Naive B cell (primary cell): ENCODE measurements around the gene IL2RG. TPM values are rescaled to one million over a fixed set of nuclear protein-coding genes. Genes with fewer than 3 reads are reported as not detected.

Experiments used
- ATAC-seq, 2 donors: fragments of 150-1000 bp; cut with Tn5 transposase; 2 replicates each; pipeline ENCODE4 v1.10.0; 2021; ENCODE audit warnings: low read depth in 2 of 2, mild to moderate bottlenecking in 2 of 2, moderate library complexity in 2 of 2
- DNase-seq: peaks from one replicate; pipeline ENCODE4 v3.0.0; 2022
- H3K27ac Mint-ChIP-seq, 6 donors: one replicate each; pipeline ENCODE4 v1.8.0; 2020 to 2022; ENCODE audit warnings: mild to moderate bottlenecking in 6 of 6, mixed read lengths in 6 of 6, moderate library complexity in 5 of 6, inconsistent platforms in 2 of 6
- H3K27me3 Mint-ChIP-seq, 3 donors: one replicate each; pipeline ENCODE4 v1.8.0; 2021 to 2022; ENCODE audit warnings: mixed read lengths in 3 of 3, mild to moderate bottlenecking in 1 of 3
- H3K36me3 Mint-ChIP-seq, 2 donors: one replicate each; pipeline ENCODE4 v1.8.0; 2020 to 2022; ENCODE audit warnings: mixed read lengths in 2 of 2, inconsistent platforms in 1 of 2, mild to moderate bottlenecking in 1 of 2
- H3K4me1 Mint-ChIP-seq, 3 donors: one replicate each; pipeline ENCODE4 v1.8.0; 2020 to 2022; ENCODE audit warnings: mixed read lengths in 3 of 3, inconsistent platforms in 1 of 3, mild to moderate bottlenecking in 1 of 3, moderate library complexity in 1 of 3
- H3K4me3 Mint-ChIP-seq, 8 donors: one replicate each; pipeline ENCODE4 v1.8.0; 2020 to 2022; ENCODE audit warnings: mild to moderate bottlenecking in 8 of 8, mixed read lengths in 8 of 8, moderate library complexity in 8 of 8, inconsistent platforms in 2 of 8
- H3K9me3 Mint-ChIP-seq, 7 donors: one replicate each; pipeline ENCODE4 v1.8.0; 2020 to 2022; ENCODE audit warnings: mixed read lengths in 7 of 7, mild to moderate bottlenecking in 5 of 7, inconsistent platforms in 2 of 7, moderate library complexity in 1 of 7
- polyA plus RNA-seq, 6 donors: library from polyadenylated mRNA; unstranded; fragments of 300-500 nt; fragmentation: Illumina TruSeq; gene quantifications; one replicate each; pipeline ENCODE4 v1.2.3, GENCODE V29; 2021; ENCODE audit warnings: low read depth in 6 of 6

IL2RG gene
- 1,000 to 10,000 TPM in 1 of 6 donors, 100 to 1,000 TPM in 5; 789 to 1,133 (median 826) TPM for polyA plus RNA-seq

DNA sequence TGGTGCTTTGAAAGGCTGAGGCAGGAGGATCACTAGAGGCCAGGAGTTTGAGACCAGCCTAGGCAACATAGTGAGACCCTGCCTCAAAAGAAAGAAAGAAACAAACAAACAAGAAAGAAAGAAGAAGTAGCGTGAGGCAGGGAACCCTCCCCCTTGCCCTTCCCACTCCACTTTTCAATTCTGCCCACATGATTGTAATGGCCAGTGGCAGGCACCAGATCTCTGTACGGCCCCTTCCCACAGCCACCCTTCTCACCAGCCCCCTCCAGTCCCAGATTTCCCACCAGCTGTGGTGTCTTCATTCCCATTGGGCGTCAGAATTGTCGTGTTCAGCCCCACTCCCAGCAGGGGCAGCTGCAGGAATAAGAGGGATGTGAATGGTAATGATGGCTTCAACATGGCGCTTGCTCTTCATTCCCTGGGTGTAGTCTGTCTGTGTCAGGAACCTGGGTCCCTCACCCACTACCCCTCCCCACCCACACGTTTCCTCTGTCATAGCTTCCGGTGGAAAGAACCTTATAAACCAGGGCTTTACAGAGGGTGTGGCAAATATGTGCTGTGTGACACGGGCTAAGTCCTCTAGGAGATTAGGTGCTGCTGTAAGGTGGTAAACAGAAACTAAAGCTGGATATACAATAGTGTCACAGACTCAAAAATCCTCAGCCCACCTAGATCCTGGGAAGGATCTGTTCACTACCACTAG lies at the start of gene IL2RG:
TSS of gene IL2RG (minus strand) at position 437 of the 703 bp plus-strand sequence. CDS start at position 399, 38 bp downstream.
- Mint-ChIP-seq H3K27me3 (peaks cover 0 to 8% (median 0%) of the 10 kb centered on the region in 3 donors), H3K36me3 (peaks cover 7 to 14% of the 10 kb centered on the region in 2 donors), H3K9me3 (peaks cover 0 to 4% (median 0%) of the 10 kb centered on the region in 7 donors), H3K27ac (peak within 1 kb of the TSS; percentile 98 to 100 (median 100)), H3K4me3 (peak within 1 kb of the TSS; percentile 80 to 98 (median 96)), H3K4me1 (peaks cover 45 to 60% (median 59%) of the 10 kb centered on the region in 3 donors)
- ATAC-seq, result peak; percentile 91 to 94
- DNase-seq, result peak; percentile 84

GRCh38 chrX:71160475-71160874 lies 49.1 kb upstream of the IL2RG start:
- no peaks in the 10 kb centered on the region for H3K27me3 Mint-ChIP-seq
- H3K36me3 Mint-ChIP-seq, result no peaks in the 10 kb centered on the region
- H3K4me1 Mint-ChIP-seq, result peaks cover 9 to 27% (median 13%) of the 10 kb centered on the region in 3 donors
- no peak for ATAC-seq
- no peak for DNase-seq
- H3K27ac Mint-ChIP-seq, result no peak overlapping the region
- H3K4me3 Mint-ChIP-seq, result no peak overlapping the region
- no peaks in the 10 kb centered on the region for H3K9me3 Mint-ChIP-seq

- H3K27me3 Mint-ChIP-seq, result no peaks in the 10 kb centered on the region
- no peaks in the 10 kb centered on the region for H3K9me3 Mint-ChIP-seq
- no peak for ATAC-seq
- H3K36me3 Mint-ChIP-seq, result no peaks in the 10 kb centered on the region
- H3K4me3 Mint-ChIP-seq, result no peak overlapping the region
- DNase-seq, result no peak
- H3K27ac Mint-ChIP-seq, result peak overlapping the region in 1 of 6 donors; percentile 69
- peaks cover 13 to 31% (median 13%) of the 10 kb centered on the region in 3 donors for H3K4me1 Mint-ChIP-seq
These were observed 48.0 kb upstream of the IL2RG start for GRCh38 chrX:71159335-71159734.

DNA sequence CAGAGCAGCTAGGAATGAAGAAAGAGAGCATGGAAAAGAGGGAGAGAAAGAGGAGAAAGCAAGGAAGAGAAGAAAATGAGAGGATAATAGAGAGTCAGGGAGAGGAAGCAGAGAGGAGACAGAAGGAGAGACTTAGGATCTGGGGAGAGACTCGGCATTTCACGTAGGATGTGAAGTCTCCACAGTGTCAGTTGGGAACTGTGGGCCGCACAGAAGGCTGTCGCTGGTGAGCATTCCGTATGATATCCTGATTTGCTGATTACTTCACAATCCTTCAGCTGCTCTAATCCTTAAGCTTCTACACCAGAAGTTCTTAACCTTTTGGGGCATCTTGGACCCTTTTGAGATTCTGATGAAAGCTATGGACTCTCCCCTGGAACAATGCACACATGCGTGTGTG lies 47.2 kb upstream of the IL2RG start:
- Mint-ChIP-seq H3K4me1 (peaks cover 13 to 31% (median 14%) of the 10 kb centered on the region in 3 donors), H3K9me3 (no peaks in the 10 kb centered on the region), H3K4me3 (no peak overlapping the region), H3K27ac (peak overlapping the region in 1 of 6 donors; percentile 23), H3K36me3 (no peaks in the 10 kb centered on the region), H3K27me3 (no peaks in the 10 kb centered on the region)
- ATAC-seq (no peak), DNase-seq (no peak)

GRCh38 chrX:71154641-71155040 lies 43.3 kb upstream of the IL2RG start:
- Mint-ChIP-seq H3K27me3 (no peaks in the 10 kb centered on the region), H3K4me3 (no peak overlapping the region), H3K9me3 (peaks cover 0 to 2% (median 0%) of the 10 kb centered on the region in 7 donors), H3K4me1 (peaks cover 11 to 33% (median 19%) of the 10 kb centered on the region in 3 donors), H3K36me3 (no peaks in the 10 kb centered on the region), H3K27ac (peak overlapping the region in 2 of 6 donors; percentile 86 to 97)
- DNase-seq (no peak), ATAC-seq (no peak)

- no peak for ATAC-seq
- Mint-ChIP-seq H3K27me3 (no peaks in the 10 kb centered on the region), H3K4me1 (peaks cover 10 to 33% (median 19%) of the 10 kb centered on the region in 3 donors), H3K9me3 (peaks cover 0 to 2% (median 0%) of the 10 kb centered on the region in 7 donors), H3K27ac (peak overlapping the region in 1 of 6 donors; percentile 86), H3K4me3 (peak overlapping the region in 1 of 8 donors; percentile 33), H3K36me3 (no peaks in the 10 kb centered on the region)
- no peak for DNase-seq
These were observed 42.8 kb upstream of the IL2RG start for GRCh38 chrX:71154196-71154595.

- Mint-ChIP-seq H3K27ac (no peak overlapping the region), H3K4me3 (no peak overlapping the region), H3K36me3 (no peaks in the 10 kb centered on the region), H3K9me3 (peaks cover 0 to 2% (median 0%) of the 10 kb centered on the region in 7 donors), H3K4me1 (peaks cover 8 to 26% (median 21%) of the 10 kb centered on the region in 3 donors), H3K27me3 (no peaks in the 10 kb centered on the region)
- ATAC-seq (no peak), DNase-seq (no peak)
These were observed 40.0 kb upstream of the IL2RG start for GRCh38 chrX:71151366-71151765.

GRCh38 chrX:71148278-71148663 lies 36.9 kb upstream of the IL2RG start:
- peak overlapping the region in 1 of 8 donors; percentile 31 for H3K4me3 Mint-ChIP-seq
- H3K9me3 Mint-ChIP-seq, result peaks cover 0 to 2% (median 0%) of the 10 kb centered on the region in 7 donors
- peak overlapping the region in 1 of 6 donors; percentile 83 for H3K27ac Mint-ChIP-seq
- ATAC-seq (no peak), DNase-seq (no peak)
- H3K4me1 Mint-ChIP-seq, result peaks cover 16 to 21% (median 19%) of the 10 kb centered on the region in 3 donors
- H3K27me3 Mint-ChIP-seq, result no peaks in the 10 kb centered on the region
- no peaks in the 10 kb centered on the region for H3K36me3 Mint-ChIP-seq

- H3K4me3 Mint-ChIP-seq, result peak overlapping the region in 2 of 8 donors; percentile 31 to 49
- H3K9me3 Mint-ChIP-seq, result peaks cover 0 to 2% (median 0%) of the 10 kb centered on the region in 7 donors
- DNase-seq, result no peak
- H3K27ac Mint-ChIP-seq, result peak overlapping the region in 2 of 6 donors; percentile 83 to 84
- H3K27me3 Mint-ChIP-seq, result no peaks in the 10 kb centered on the region
- peaks cover 13 to 19% (median 16%) of the 10 kb centered on the region in 3 donors for H3K4me1 Mint-ChIP-seq
- ATAC-seq, result no peak
- no peaks in the 10 kb centered on the region for H3K36me3 Mint-ChIP-seq
These were observed 36.3 kb upstream of the IL2RG start for GRCh38 chrX:71147496-71148277.

DNA sequence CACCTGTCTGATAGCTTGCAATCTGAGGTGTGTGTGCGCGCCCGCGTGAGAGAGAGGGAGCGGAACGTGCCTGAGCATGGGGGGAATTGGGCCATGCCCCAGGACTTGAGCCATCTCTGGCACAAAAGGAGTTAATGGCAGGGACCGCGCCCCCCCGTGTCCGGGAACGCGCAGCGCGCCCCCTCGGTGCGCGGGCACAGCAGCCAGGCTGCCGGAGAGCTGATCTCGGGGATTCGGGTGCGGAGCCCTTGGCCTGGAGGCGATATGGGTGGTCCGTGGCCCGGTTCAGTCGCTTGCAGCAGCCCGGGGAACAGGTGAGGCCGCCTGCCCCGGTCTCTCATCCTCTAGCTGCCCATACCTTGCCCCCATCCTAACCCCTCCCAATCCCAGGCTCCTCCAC lies 33.3 kb upstream of the IL2RG start, which contains the start of gene NLGN3:
TSS of gene NLGN3 (plus strand) at position 191 of the 400 bp plus-strand sequence. CDS start 2,909 bp downstream, outside the sequence.
- Mint-ChIP-seq H3K9me3 (no peaks in the 10 kb centered on the region), H3K27ac (peak within 1 kb of the TSS in 5 of 6 donors; percentile 73 to 94 (median 81)), H3K27me3 (no peaks in the 10 kb centered on the region), H3K36me3 (no peaks in the 10 kb centered on the region), H3K4me3 (peak within 1 kb of the TSS in 7 of 8 donors; percentile 5 to 86 (median 62)), H3K4me1 (peaks cover 12 to 19% (median 16%) of the 10 kb centered on the region in 3 donors)
- ATAC-seq (no peak), DNase-seq (no peak)

GRCh38 chrX:71143508-71143907 lies 32.1 kb upstream of the IL2RG start:
- H3K36me3 Mint-ChIP-seq, result peaks cover 0 to 7% of the 10 kb centered on the region in 2 donors
- no peak overlapping the region for H3K27ac Mint-ChIP-seq
- DNase-seq (no peak), ATAC-seq (no peak)
- no peaks in the 10 kb centered on the region for H3K27me3 Mint-ChIP-seq
- H3K4me1 Mint-ChIP-seq, result peaks cover 12 to 19% (median 16%) of the 10 kb centered on the region in 3 donors
- H3K9me3 Mint-ChIP-seq, result peaks cover 0 to 1% (median 0%) of the 10 kb centered on the region in 7 donors
- peak overlapping the region in 1 of 8 donors; percentile 49 for H3K4me3 Mint-ChIP-seq

DNA sequence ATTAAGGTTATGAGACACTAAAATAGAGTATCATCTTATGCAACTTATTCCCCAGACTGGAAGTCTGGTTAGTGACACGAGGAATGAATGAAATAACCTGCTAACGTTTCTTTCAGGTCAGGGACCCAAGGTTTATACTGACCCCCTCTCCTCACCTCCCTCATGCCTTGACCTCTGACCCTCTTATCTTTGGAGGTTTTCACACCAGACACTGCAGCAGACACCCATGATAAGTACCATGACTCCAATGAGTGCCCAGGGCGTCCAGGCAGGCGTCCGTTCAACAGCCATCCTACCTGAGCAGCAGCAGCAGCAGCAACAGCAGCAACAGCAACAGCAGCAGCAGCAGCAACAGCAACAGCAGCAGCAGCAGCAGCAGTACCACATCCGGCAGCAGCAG lies 29.1 kb upstream of the IL2RG start:
- peaks cover 0 to 15% of the 10 kb centered on the region in 2 donors for H3K36me3 Mint-ChIP-seq
- ATAC-seq, result no peak
- H3K27ac Mint-ChIP-seq, result no peak overlapping the region
- H3K9me3 Mint-ChIP-seq, result peaks cover 0 to 1% (median 0%) of the 10 kb centered on the region in 7 donors
- H3K27me3 Mint-ChIP-seq, result no peaks in the 10 kb centered on the region
- no peak for DNase-seq
- peaks cover 5 to 8% (median 6%) of the 10 kb centered on the region in 3 donors for H3K4me1 Mint-ChIP-seq
- H3K4me3 Mint-ChIP-seq, result no peak overlapping the region

- peaks cover 6 to 12% (median 9%) of the 10 kb centered on the region in 3 donors for H3K4me1 Mint-ChIP-seq
These were observed 20.1 kb upstream of the IL2RG start for GRCh38 chrX:71131510-71131909.

More at GRCh38 chrX:71131510-71131909, 20.1 kb upstream of the IL2RG start:
- ATAC-seq (no peak), DNase-seq (no peak)
- Mint-ChIP-seq H3K27ac (no peak overlapping the region), H3K27me3 (no peaks in the 10 kb centered on the region), H3K9me3 (peaks cover 0 to 1% (median 0%) of the 10 kb centered on the region in 7 donors), H3K4me3 (no peak overlapping the region), H3K36me3 (peaks cover 7 to 24% of the 10 kb centered on the region in 2 donors)
